Lower lobe of right lung (tissue), 2 donors: ENCODE measurements around the gene NTF4. TPM values are rescaled to one million over a fixed set of nuclear protein-coding genes. Genes with fewer than 3 reads are reported as not detected.

ENCODE experiments used
- ATAC-seq, 2 donors: fragments of 200-7000 bp; cut with Tn5 transposase; one replicate each; pipeline ENCODE4 v1.9.1; 2020 to 2022; ENCODE audit warnings: mild to moderate bottlenecking in 2 of 2, moderate library complexity in 2 of 2
- DNase-seq: peaks from one replicate; pipeline ENCODE4 v3.0.0-alpha.2; 2020
- H3K27ac ChIP-seq: fragments of 200-600 bp; one replicate; pipeline ENCODE4 v1.8.0; 2022
- H3K27me3 ChIP-seq: fragments of 200-600 bp; one replicate; pipeline ENCODE4 v1.8.0; 2022; ENCODE audit warnings: low read depth
- H3K36me3 ChIP-seq: fragments of 200-600 bp; one replicate; pipeline ENCODE4 v1.8.0; 2022; ENCODE audit warnings: mild to moderate bottlenecking
- H3K4me1 ChIP-seq: fragments of 200-600 bp; one replicate; pipeline ENCODE4 v1.8.0; 2022
- H3K4me3 ChIP-seq: fragments of 200-600 bp; one replicate; pipeline ENCODE4 v1.8.0; 2022; ENCODE audit warnings: mild to moderate bottlenecking
- H3K9me3 ChIP-seq: fragments of 200-600 bp; one replicate; pipeline ENCODE4 v1.8.0; 2022
- intact Hi-C: fragments of 100-400 bp; cut with DNase I; formaldehyde crosslinking; loops from one replicate; pipeline ENCODE4 v1.11.0; 2022
- total RNA-seq: library from RNA; stranded (reverse); fragmentation: NEBNext Ultra II Directional; extraction: Animal tissue kit (Norgen Biotek cat#: 25700); gene quantifications from one replicate; pipeline ENCODE4 v1.2.1, GENCODE V29; 2021
- TF ChIP-seq, protein P1 (sequence below): fragments of 200-600 bp; IDR thresholded peaks from one replicate; pipeline ENCODE4 v1.8.0; 2022; ENCODE audit warnings: antibody characterized with exemption, mild to moderate bottlenecking
- donor health status: DM: no; HTN: yes; CAD: no; lungs with severe emphysema.

NTF4 gene
- total RNA-seq, 1 donor from 2014 or later, result 3.1 TPM

DNA sequence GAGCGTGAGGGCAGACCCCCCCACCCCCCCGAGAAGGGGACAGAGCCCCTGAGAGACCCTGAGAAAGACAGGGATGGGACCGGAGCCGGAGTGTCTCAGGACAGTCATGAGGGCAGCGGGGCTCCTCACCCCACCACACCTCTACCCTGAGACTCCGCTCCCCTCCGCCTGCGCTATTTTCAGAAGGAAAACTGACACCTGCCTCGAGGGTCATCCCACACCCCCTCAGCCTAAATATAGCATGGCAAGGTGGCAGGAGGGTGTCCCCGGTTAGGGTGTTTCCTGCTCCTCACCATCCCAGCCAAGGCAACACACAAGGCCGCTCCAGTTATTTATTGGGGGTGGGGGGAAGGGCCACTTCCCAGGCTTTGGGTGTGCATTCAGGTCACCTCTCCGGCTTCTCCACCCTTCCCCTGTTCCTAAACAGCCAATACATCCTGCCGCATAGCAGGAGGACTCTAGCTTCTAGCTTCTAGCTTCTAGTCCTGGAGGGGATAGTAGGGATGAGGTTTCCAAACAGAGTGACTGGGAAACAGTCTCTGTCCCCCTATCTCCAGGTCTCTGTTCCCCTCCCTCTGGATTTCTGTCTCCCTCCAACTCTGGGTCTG, 1.4 kb upstream of the NTF4 start:
- H3K9me3 ChIP-seq, result no peaks in the 10 kb centered on the region
- H3K27me3 ChIP-seq, result peaks cover 44% of the 10 kb centered on the region
- no peaks in the 10 kb centered on the region for H3K36me3 ChIP-seq
- TF ChIP-seq, protein P1, sequence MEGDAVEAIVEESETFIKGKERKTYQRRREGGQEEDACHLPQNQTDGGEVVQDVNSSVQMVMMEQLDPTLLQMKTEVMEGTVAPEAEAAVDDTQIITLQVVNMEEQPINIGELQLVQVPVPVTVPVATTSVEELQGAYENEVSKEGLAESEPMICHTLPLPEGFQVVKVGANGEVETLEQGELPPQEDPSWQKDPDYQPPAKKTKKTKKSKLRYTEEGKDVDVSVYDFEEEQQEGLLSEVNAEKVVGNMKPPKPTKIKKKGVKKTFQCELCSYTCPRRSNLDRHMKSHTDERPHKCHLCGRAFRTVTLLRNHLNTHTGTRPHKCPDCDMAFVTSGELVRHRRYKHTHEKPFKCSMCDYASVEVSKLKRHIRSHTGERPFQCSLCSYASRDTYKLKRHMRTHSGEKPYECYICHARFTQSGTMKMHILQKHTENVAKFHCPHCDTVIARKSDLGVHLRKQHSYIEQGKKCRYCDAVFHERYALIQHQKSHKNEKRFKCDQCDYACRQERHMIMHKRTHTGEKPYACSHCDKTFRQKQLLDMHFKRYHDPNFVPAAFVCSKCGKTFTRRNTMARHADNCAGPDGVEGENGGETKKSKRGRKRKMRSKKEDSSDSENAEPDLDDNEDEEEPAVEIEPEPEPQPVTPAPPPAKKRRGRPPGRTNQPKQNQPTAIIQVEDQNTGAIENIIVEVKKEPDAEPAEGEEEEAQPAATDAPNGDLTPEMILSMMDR, result no peak
- DNase-seq (no peak), ATAC-seq (no peak)
- no peak overlapping the region for H3K4me3 ChIP-seq
- H3K4me1 ChIP-seq, result no peaks in the 10 kb centered on the region
- intact Hi-C loops, result no loop called here
- no peak overlapping the region for H3K27ac ChIP-seq

DNA sequence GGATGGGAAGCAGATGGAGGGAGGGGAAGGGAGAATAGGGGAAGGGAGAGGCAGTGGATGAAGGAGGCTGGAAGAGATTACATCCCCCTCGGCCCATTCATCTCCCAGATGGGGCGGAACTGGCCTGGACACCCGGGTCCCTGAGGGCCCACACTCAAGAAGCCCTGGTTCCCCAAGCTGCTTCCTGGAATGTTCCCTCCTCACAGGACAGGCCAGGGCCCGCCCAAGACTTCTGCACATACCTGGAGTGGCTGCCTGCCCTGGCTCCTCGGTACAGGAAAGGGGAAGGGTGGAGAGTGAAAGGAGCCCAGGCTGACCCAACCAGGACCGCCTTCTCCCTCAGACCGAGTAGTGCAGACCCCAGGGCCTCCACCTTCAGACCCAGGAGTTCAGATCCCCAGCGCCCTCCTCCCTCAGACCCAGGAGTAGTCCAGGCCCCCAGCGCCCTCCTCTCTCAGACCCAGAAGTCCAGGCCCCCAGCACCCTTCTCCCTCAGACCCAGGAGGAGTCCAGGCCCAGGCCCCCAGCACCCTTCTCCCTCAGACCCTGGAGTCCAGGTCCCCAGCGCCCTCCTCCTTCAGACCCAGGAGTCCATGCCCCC, 489 bp downstream of the NTF4 start:
- H3K36me3 ChIP-seq, result no peaks in the 10 kb centered on the region
- intact Hi-C loops, result no loop called here
- H3K27me3 ChIP-seq, result peaks cover 36% of the 10 kb centered on the region
- TF ChIP-seq, protein P1, result no peak
- no peaks in the 10 kb centered on the region for H3K4me1 ChIP-seq
- H3K4me3 ChIP-seq, result peak overlapping the region; percentile 39
- no peaks in the 10 kb centered on the region for H3K9me3 ChIP-seq
- DNase-seq (peak; percentile 68), ATAC-seq (peak; percentile 85 to 88)
- peak overlapping the region; percentile 24 for H3K27ac ChIP-seq

GRCh38 chr19:49061445-49061844, 3.2 kb downstream of the NTF4 start:
- H3K4me1 ChIP-seq, result peaks cover 16% of the 10 kb centered on the region
- ATAC-seq (no peak), DNase-seq (no peak)
- no peaks in the 10 kb centered on the region for H3K9me3 ChIP-seq
- intact Hi-C loops, result no loop called here
- TF ChIP-seq, protein P1, result no peak
- H3K4me3 ChIP-seq, result no peak overlapping the region
- H3K36me3 ChIP-seq, result no peaks in the 10 kb centered on the region
- peaks cover 43% of the 10 kb centered on the region for H3K27me3 ChIP-seq
- H3K27ac ChIP-seq, result no peak overlapping the region

- ATAC-seq, result no peak
- Histone ChIP-seq H3K27me3 (peaks cover 39% of the 10 kb centered on the region), H3K36me3 (no peaks in the 10 kb centered on the region), H3K4me1 (peaks cover 21% of the 10 kb centered on the region), H3K4me3 (no peak overlapping the region), H3K27ac (no peak overlapping the region), H3K9me3 (no peaks in the 10 kb centered on the region)
- DNase-seq, result no peak
- TF ChIP-seq, protein P1, result no peak
- intact Hi-C loops, result no loop called here
These were observed 3.6 kb downstream of the NTF4 start for GRCh38 chr19:49061000-49061399.

DNA sequence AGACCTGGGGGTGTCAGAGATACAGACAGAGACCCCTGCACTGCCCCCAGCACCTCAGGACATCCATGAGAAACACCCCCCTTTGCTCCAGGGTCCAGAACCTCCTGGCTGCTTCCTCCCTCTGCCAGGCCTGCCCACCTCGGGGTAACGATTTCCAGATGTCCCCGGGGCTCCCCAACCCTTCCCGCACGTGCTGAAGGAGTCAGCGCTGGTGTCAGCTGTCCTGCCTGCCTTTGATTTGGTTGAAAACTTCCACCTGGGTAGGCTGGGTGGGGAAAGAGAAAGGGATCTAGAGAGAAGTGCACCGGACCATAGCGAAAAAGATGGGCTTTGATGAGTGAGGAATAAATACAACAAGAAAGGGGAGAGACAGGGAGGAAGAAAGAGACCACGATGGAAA, 5.6 kb downstream of the NTF4 start:
- no peaks in the 10 kb centered on the region for H3K9me3 ChIP-seq
- DNase-seq (no peak), ATAC-seq (no peak)
- intact Hi-C loops, result no loop called here
- H3K27me3 ChIP-seq, result peaks cover 28% of the 10 kb centered on the region
- no peak overlapping the region for H3K27ac ChIP-seq
- H3K4me3 ChIP-seq, result no peak overlapping the region
- H3K36me3 ChIP-seq, result no peaks in the 10 kb centered on the region
- H3K4me1 ChIP-seq, result peaks cover 25% of the 10 kb centered on the region
- TF ChIP-seq, protein P1, result no peak
